NOMO-1 treated with dmso at 0.1 percent for 144 hours (cell line): ENCODE results near the gene TRAM1L1.

Source experiments
- DNase-seq: peaks from one replicate; lab custom pipeline; 2025; ENCODE audit not compliant: unreplicated experiment; lab: John Stamatoyannopoulos, UW

Gene TRAM1L1

GRCh38 chr4:117084866-117085701, at the start of gene TRAM1L1:
TSS of gene TRAM1L1 (minus strand) at chr4:117085576. CDS start at chr4:117085393, 183 bp downstream.
- no peak for DNase-seq

- no peak for DNase-seq
These were observed 49.0 kb upstream of the TRAM1L1 start for GRCh38 chr4:117134386-117134785.

- DNase-seq = no peak
These were observed 11.5 kb upstream of the TRAM1L1 start for GRCh38 chr4:117096886-117097285.

- DNase-seq = no peak
These were observed 11.1 kb upstream of the TRAM1L1 start for GRCh38 chr4:117096462-117096861.

- no peak for DNase-seq
These were observed 8.2 kb upstream of the TRAM1L1 start for GRCh38 chr4:117093571-117093970.

GRCh38 chr4:117077760-117078159, 7.6 kb downstream of the TRAM1L1 start:
- DNase-seq = no peak

GRCh38 chr4:117068120-117068519, 17.3 kb downstream of the TRAM1L1 start:
- DNase-seq = no peak

- no peak for DNase-seq
These were observed 21.2 kb downstream of the TRAM1L1 start for GRCh38 chr4:117063961-117064696.

GRCh38 chr4:117042962-117043361, 42.4 kb downstream of the TRAM1L1 start:
- DNase-seq = no peak
